H9 (cell line): ENCODE results near the gene SH2D3C. TPM values are rescaled to one million over a fixed set of nuclear protein-coding genes. Genes with fewer than 3 reads are reported as not detected.

Experiments
- DNase-seq: peaks from one replicate; pipeline ENCODE4 v3.0.0-alpha.2; 2017
- H2AFZ ChIP-seq: one replicate; pipeline ENCODE4 v1.6.1; 2013; ENCODE audit warnings: mild to moderate bottlenecking, low read length, control low read depth, moderate library complexity
- H2AK5ac ChIP-seq: 2 replicates; pipeline ENCODE4 v1.6.1; 2013; ENCODE audit warnings: low read length, control low read depth, mixed read lengths; ENCODE audit not compliant: insufficient read length
- H2BK120ac ChIP-seq: one replicate; pipeline ENCODE4 v1.6.1; 2013; ENCODE audit warnings: low read depth, mild to moderate bottlenecking, low read length, control low read depth, inconsistent platforms; ENCODE audit not compliant: poor library complexity, severe bottlenecking
- H2BK12ac ChIP-seq: 2 replicates; pipeline ENCODE4 v1.6.1; 2013; ENCODE audit warnings: low read length, control low read depth, mixed read lengths, low read depth; ENCODE audit not compliant: insufficient read length
- H2BK15ac ChIP-seq: 2 replicates; pipeline ENCODE4 v1.6.1; 2013; ENCODE audit warnings: low read depth, low read length, control low read depth
- H2BK20ac ChIP-seq: one replicate; pipeline ENCODE4 v1.6.1; 2013; ENCODE audit warnings: low read depth, mild to moderate bottlenecking, low read length, control low read depth, inconsistent platforms; ENCODE audit not compliant: poor library complexity, severe bottlenecking
- H2BK5ac ChIP-seq: 2 replicates; pipeline ENCODE4 v1.6.1; 2013; ENCODE audit warnings: low read length, control low read depth, mixed read lengths; ENCODE audit not compliant: insufficient read length
- H3K14ac ChIP-seq: 2 replicates; pipeline ENCODE4 v1.6.1; 2013; ENCODE audit warnings: low read length, control low read depth; ENCODE audit not compliant: insufficient read depth
- H3K18ac ChIP-seq: 2 replicates; pipeline ENCODE4 v1.6.1; 2013; ENCODE audit warnings: low read depth, mild to moderate bottlenecking, mixed read lengths, low read length, control low read depth; ENCODE audit not compliant: insufficient read length
- H3K23ac ChIP-seq: 2 replicates; pipeline ENCODE4 v1.6.1; 2013; ENCODE audit warnings: low read length, control low read depth, mixed read lengths, low read depth; ENCODE audit not compliant: insufficient read length
- H3K23me2 ChIP-seq: 2 replicates; pipeline ENCODE4 v1.6.1; 2013; ENCODE audit warnings: low read depth, mild to moderate bottlenecking, mixed read lengths, low read length, control low read depth; ENCODE audit not compliant: insufficient read length, poor library complexity, severe bottlenecking
- H3K27ac ChIP-seq: 2 replicates; pipeline ENCODE4 v1.5.1; 2013; ENCODE audit warnings: low read length, control low read depth, mixed read lengths, low read depth; ENCODE audit not compliant: insufficient read length
- H3K27me3 ChIP-seq: 2 replicates; pipeline ENCODE4 v1.6.1; 2013; ENCODE audit warnings: low read length, control low read depth, inconsistent platforms; ENCODE audit not compliant: insufficient read depth
- H3K4ac ChIP-seq: 2 replicates; pipeline ENCODE4 v1.6.1; 2013; ENCODE audit warnings: low read depth, mild to moderate bottlenecking, control low read depth, inconsistent platforms, low read length, moderate library complexity
- H3K4me1 ChIP-seq: 2 replicates; pipeline ENCODE4 v1.6.1; 2013; ENCODE audit warnings: low read length, control low read depth, inconsistent platforms; ENCODE audit not compliant: insufficient read depth
- H3K4me2 ChIP-seq: 2 replicates; pipeline ENCODE4 v1.6.1; 2013; ENCODE audit warnings: low read length, control low read depth, mixed read lengths; ENCODE audit not compliant: insufficient read length, insufficient read depth
- H3K56ac ChIP-seq: 2 replicates; pipeline ENCODE4 v1.6.1; 2013; ENCODE audit warnings: low read depth, mild to moderate bottlenecking, mixed read lengths, low read length, control low read depth; ENCODE audit not compliant: insufficient read length
- H3K79me1 ChIP-seq: 2 replicates; pipeline ENCODE4 v1.6.1; 2013; ENCODE audit warnings: low read depth, mild to moderate bottlenecking, moderate library complexity, low read length, control low read depth, inconsistent platforms; ENCODE audit not compliant: insufficient read depth, poor library complexity, severe bottlenecking
- H3K79me2 ChIP-seq: 2 replicates; pipeline ENCODE4 v1.6.1; 2013; ENCODE audit warnings: low read length, control low read depth, inconsistent platforms; ENCODE audit not compliant: insufficient read depth
- H3K9ac ChIP-seq: 2 replicates; pipeline ENCODE4 v1.6.1; 2013; ENCODE audit warnings: low read length, control low read depth, mixed read lengths; ENCODE audit not compliant: insufficient read length; ENCODE audit errors: extremely low read depth
- H3K9me3 ChIP-seq: one replicate; pipeline ENCODE4 v1.6.1; 2013; ENCODE audit warnings: low read depth, low read length, inconsistent platforms; ENCODE audit not compliant: control insufficient read depth
- H3T11ph ChIP-seq: one replicate; pipeline ENCODE4 v1.6.1; 2013; ENCODE audit warnings: mild to moderate bottlenecking, low read length, control low read depth, inconsistent platforms
- H4K20me1 ChIP-seq: one replicate; pipeline ENCODE4 v1.6.1; 2013; ENCODE audit not compliant: control insufficient read depth, insufficient read length, insufficient read depth
- H4K5ac ChIP-seq: 2 replicates; pipeline ENCODE4 v1.6.1; 2013; ENCODE audit warnings: low read depth, mild to moderate bottlenecking, mixed read lengths, low read length, control low read depth; ENCODE audit not compliant: insufficient read length
- H4K8ac ChIP-seq: replicated peaks from 2 replicates; pipeline ENCODE4 v1.6.1; 2013; ENCODE audit warnings: low read length, control low read depth, mixed read lengths, low read depth; ENCODE audit not compliant: insufficient read length
- H4K91ac ChIP-seq: 2 replicates; pipeline ENCODE4 v1.6.1; 2013; ENCODE audit warnings: low read depth, mild to moderate bottlenecking, moderate library complexity, mixed read lengths, low read length, control low read depth; ENCODE audit not compliant: insufficient read length
- H3K27ac Mint-ChIP-seq, 3 experiments: 2 replicates in 2 of 3; 3 replicates in 1 of 3; pipeline ENCODE4 v1.8.0; 2020 to 2021; ENCODE audit warnings: mixed read lengths in 3 of 3, mild to moderate bottlenecking in 1 of 3, moderate library complexity in 1 of 3
- H3K27me3 Mint-ChIP-seq: 2 replicates; pipeline ENCODE4 v1.8.0; 2021; ENCODE audit warnings: low read depth, mild to moderate bottlenecking, moderate library complexity, mixed read lengths
- H3K36me3 Mint-ChIP-seq, 3 experiments: 2 replicates in 2 of 3; 3 replicates in 1 of 3; pipeline ENCODE4 v1.8.0; 2020 to 2021; ENCODE audit warnings: low read depth in 3 of 3, mixed read lengths in 3 of 3; ENCODE audit not compliant: insufficient read depth in 1 of 3
- H3K4me1 Mint-ChIP-seq, 2 experiments: 2 replicates each; pipeline ENCODE4 v1.8.0; 2020; ENCODE audit warnings: mixed read lengths in 2 of 2
- H3K4me3 Mint-ChIP-seq, 2 experiments: 2 replicates in 1 of 2; 3 replicates in 1 of 2; pipeline ENCODE4 v1.8.0; 2020 to 2021; ENCODE audit warnings: mild to moderate bottlenecking in 2 of 2, mixed read lengths in 2 of 2, moderate library complexity in 1 of 2
- H3K9me3 Mint-ChIP-seq, 2 experiments: 2 replicates in 1 of 2; 3 replicates in 1 of 2; pipeline ENCODE4 v1.8.0; 2020; ENCODE audit warnings: mild to moderate bottlenecking in 2 of 2, mixed read lengths in 2 of 2, moderate library complexity in 1 of 2
- WGBS: extraction: QIAGEN DNeasy Blood & Tissue Kit; methylation state at CpG from one replicate; pipeline ENCODE4 v1.1.7; 2013; ENCODE audit warnings: missing lambda C conversion rate, low lambda C conversion rate, mixed read lengths; ENCODE audit not compliant: insufficient read length; ENCODE audit errors: extremely low coverage; 5-methylcytosine and 5-hydroxymethylcytosine counted together
- total RNA-seq: library from RNA; stranded (reverse); gene quantifications from 2 replicates; pipeline ENCODE4 v1.2.1, GENCODE V29; 2021
- TF ChIP-seq, protein P1 (sequence below): fragments of 200-600 bp; sonication (generic); conservative IDR thresholded peaks from 3 replicates; pipeline ENCODE4 v1.8.0; 2021; ENCODE audit warnings: antibody characterized with exemption, mild to moderate bottlenecking

The SH2D3C gene
- total RNA-seq, 1 experiment from 2014 or later: 1.7 TPM

DNA sequence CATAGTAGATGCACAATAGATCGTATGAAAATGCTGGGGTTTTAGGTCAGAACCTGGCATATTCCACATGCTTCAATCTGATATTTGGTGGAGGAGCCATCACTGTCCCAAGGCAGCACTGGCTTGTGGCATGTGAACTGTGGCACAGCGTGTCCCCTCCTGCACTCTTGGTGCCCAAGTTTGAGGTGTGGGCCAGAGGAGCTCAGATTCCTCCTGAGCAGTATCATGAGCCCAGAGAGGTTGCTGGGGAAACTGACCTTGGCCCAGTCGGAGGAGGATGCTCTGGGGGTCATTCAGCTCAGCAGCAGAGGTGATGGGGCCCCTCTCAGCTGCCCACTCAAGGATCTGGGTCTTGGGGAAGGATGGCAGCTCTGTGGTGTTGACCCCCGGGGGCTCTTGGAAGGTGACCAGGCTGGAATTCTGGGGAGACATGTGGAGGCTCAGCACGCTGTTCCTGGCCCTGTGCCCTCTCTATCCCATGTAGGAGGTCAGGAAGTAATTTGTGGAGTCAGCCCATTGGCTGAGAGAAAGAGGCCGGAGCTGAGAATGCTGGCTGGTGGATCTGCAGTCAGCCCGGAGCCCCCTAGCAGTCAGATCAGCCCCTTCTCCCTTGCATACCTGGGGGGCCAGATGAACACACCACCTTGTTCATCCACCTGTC is 47.9 kb upstream of the SH2D3C start:
- no peak for DNase-seq
- H3K4me2 ChIP-seq: no peak overlapping the region

More for the DNA sequence above, 47.9 kb upstream of the SH2D3C start:
- Histone ChIP-seq H3K27me3 (0 out of 2 replicates have a peak, but pooled peaks cover 2% of the 10 kb centered on the region), H2BK120ac (no peak overlapping the region), H3K79me2 (no peaks in the 10 kb centered on the region), H3K4ac (no peak overlapping the region), H3K23me2 (peaks cover 7% of the 10 kb centered on the region), H3K9ac (no peak overlapping the region), H2AFZ (no peak overlapping the region), H2BK5ac (no peak overlapping the region), H3K56ac (no peak overlapping the region), H3K27ac (no peak overlapping the region), H2AK5ac (no peak overlapping the region), H2BK15ac (no peak overlapping the region), H4K5ac (no peak overlapping the region), H4K91ac (no peak overlapping the region), H3K4me1 (no peaks in the 10 kb centered on the region), H3T11ph (no peak overlapping the region), H3K79me1 (no peaks in the 10 kb centered on the region), H3K23ac (no peak overlapping the region), H4K20me1 (no peaks in the 10 kb centered on the region), H4K8ac (no peak overlapping the region), H2BK12ac (no peak overlapping the region), H3K18ac (no peak overlapping the region), H2BK20ac (no peak overlapping the region), H3K14ac (no peak overlapping the region), H3K9me3 (no peaks in the 10 kb centered on the region)
- peak overlapping the region in 1 of 2 experiments; percentile 66; a peak in 3 of 5 replicates for H3K4me3 Mint-ChIP-seq
- no peaks in the 10 kb centered on the region; a peak in 1 of 7 replicates for H3K36me3 Mint-ChIP-seq
- no CpG with 5 or more reads among the region's 7 CpGs for WGBS
- TF ChIP-seq, protein P1, sequence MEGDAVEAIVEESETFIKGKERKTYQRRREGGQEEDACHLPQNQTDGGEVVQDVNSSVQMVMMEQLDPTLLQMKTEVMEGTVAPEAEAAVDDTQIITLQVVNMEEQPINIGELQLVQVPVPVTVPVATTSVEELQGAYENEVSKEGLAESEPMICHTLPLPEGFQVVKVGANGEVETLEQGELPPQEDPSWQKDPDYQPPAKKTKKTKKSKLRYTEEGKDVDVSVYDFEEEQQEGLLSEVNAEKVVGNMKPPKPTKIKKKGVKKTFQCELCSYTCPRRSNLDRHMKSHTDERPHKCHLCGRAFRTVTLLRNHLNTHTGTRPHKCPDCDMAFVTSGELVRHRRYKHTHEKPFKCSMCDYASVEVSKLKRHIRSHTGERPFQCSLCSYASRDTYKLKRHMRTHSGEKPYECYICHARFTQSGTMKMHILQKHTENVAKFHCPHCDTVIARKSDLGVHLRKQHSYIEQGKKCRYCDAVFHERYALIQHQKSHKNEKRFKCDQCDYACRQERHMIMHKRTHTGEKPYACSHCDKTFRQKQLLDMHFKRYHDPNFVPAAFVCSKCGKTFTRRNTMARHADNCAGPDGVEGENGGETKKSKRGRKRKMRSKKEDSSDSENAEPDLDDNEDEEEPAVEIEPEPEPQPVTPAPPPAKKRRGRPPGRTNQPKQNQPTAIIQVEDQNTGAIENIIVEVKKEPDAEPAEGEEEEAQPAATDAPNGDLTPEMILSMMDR: no peak
- no peaks in the 10 kb centered on the region for H3K9me3 Mint-ChIP-seq
- H3K27me3 Mint-ChIP-seq: peaks cover 24% of the 10 kb centered on the region
- H3K27ac Mint-ChIP-seq: no peak overlapping the region
- H3K4me1 Mint-ChIP-seq: peaks cover 23 to 40% of the 10 kb centered on the region in 2 experiments
